GM23338 (cell line): ENCODE results near the gene ZBP1. TPM values are rescaled to one million over a fixed set of nuclear protein-coding genes. Genes with fewer than 3 reads are reported as not detected.

Source experiments
- ATAC-seq: fragments of 200-7000 bp; cut with Tn5 transposase; 3 replicates; pipeline ENCODE4 v1.9.1; 2020
- DNase-seq: peaks from one replicate; pipeline ENCODE4 v3.0.0-alpha.2; 2015; ENCODE audit warnings: low spot score
- H2AFZ ChIP-seq: fragments of 200-600 bp; sonication (generic); 2 replicates; pipeline ENCODE4 v1.8.0; 2016; ENCODE audit warnings: antibody characterized with exemption, mild to moderate bottlenecking, moderate library complexity
- H3F3A ChIP-seq: fragments of 200-600 bp; sonication (generic); replicated peaks from 2 replicates; pipeline ENCODE4 v1.8.0; 2017; ENCODE audit warnings: antibody characterized with exemption, mixed run types, low read depth
- H3K27ac ChIP-seq: fragments of 200-600 bp; sonication (generic); 2 replicates; pipeline ENCODE4 v1.6.1; 2016; ENCODE audit warnings: low read depth
- H3K27me3 ChIP-seq: fragments of 200-600 bp; sonication (generic); 2 replicates; pipeline ENCODE4 v1.8.0; 2016; ENCODE audit warnings: mild to moderate bottlenecking, mixed run types, moderate library complexity; ENCODE audit not compliant: insufficient read depth
- H3K36me3 ChIP-seq: fragments of 200-600 bp; sonication (generic); 2 replicates; pipeline ENCODE4 v1.8.0; 2016; ENCODE audit warnings: mild to moderate bottlenecking; ENCODE audit not compliant: insufficient read depth
- H3K4me1 ChIP-seq: fragments of 200-600 bp; sonication (generic); 2 replicates; pipeline ENCODE4 v1.8.0; 2016; ENCODE audit warnings: mild to moderate bottlenecking, moderate library complexity; ENCODE audit not compliant: insufficient read depth
- H3K4me2 ChIP-seq: fragments of 200-600 bp; sonication (generic); 2 replicates; pipeline ENCODE4 v1.7.1; 2017; ENCODE audit warnings: mixed run types
- H3K4me3 ChIP-seq: fragments of 200-600 bp; sonication (generic); 2 replicates; pipeline ENCODE4 v1.6.1; 2016; ENCODE audit warnings: mixed run types
- H3K79me2 ChIP-seq: fragments of 200-600 bp; sonication (generic); replicated peaks from 2 replicates; pipeline ENCODE4 v1.8.0; 2017; ENCODE audit warnings: mild to moderate bottlenecking; ENCODE audit not compliant: insufficient read depth
- H3K9me2 ChIP-seq: fragments of 200-600 bp; sonication (generic); 2 replicates; pipeline ENCODE4 v1.8.0; 2017; ENCODE audit not compliant: insufficient read depth
- H4K20me1 ChIP-seq: fragments of 200-600 bp; sonication (generic); replicated peaks from 2 replicates; pipeline ENCODE4 v1.8.0; 2017; ENCODE audit warnings: mild to moderate bottlenecking; ENCODE audit not compliant: insufficient read depth
- H3K27ac Mint-ChIP-seq: 2 replicates; pipeline ENCODE4 v1.8.0; 2020; ENCODE audit warnings: inconsistent platforms, mild to moderate bottlenecking, moderate library complexity, mixed read lengths
- H3K27me3 Mint-ChIP-seq: 3 replicates; pipeline ENCODE4 v1.8.0; 2022; ENCODE audit warnings: low read depth, mild to moderate bottlenecking, moderate library complexity, mixed read lengths, inconsistent platforms; ENCODE audit not compliant: insufficient read depth, poor library complexity
- H3K36me3 Mint-ChIP-seq: 3 replicates; pipeline ENCODE4 v1.8.0; 2021; ENCODE audit warnings: low read depth, mild to moderate bottlenecking, inconsistent platforms, moderate library complexity, mixed read lengths
- H3K4me1 Mint-ChIP-seq: 3 replicates; pipeline ENCODE4 v1.8.0; 2020; ENCODE audit warnings: mild to moderate bottlenecking, inconsistent platforms, mixed read lengths
- H3K4me3 Mint-ChIP-seq: 3 replicates; pipeline ENCODE4 v1.8.0; 2021; ENCODE audit warnings: moderate library complexity, mild to moderate bottlenecking, inconsistent platforms, mixed read lengths
- H3K9me3 Mint-ChIP-seq: 3 replicates; pipeline ENCODE4 v1.8.0; 2020; ENCODE audit warnings: moderate library complexity, mild to moderate bottlenecking, inconsistent platforms, mixed read lengths
- CREB1 ChIP-seq: fragments of 250-450 bp; sonication (Bioruptor Pico); IDR thresholded peaks from 2 replicates; pipeline ENCODE4 v1.5.0; 2020; ENCODE audit warnings: low read depth, mild to moderate bottlenecking, moderate library complexity
- ETS1 ChIP-seq: IDR thresholded peaks from 2 replicates; pipeline ENCODE4 v1.6.1; 2016; ENCODE audit warnings: antibody characterized with exemption
- JUNB ChIP-seq: IDR thresholded peaks from one replicate; pipeline ENCODE4 v1.6.1; 2016; ENCODE audit warnings: antibody characterized with exemption; ENCODE audit not compliant: unreplicated experiment
- NANOG ChIP-seq: IDR thresholded peaks from 2 replicates; pipeline ENCODE4 v1.6.1; 2016; ENCODE audit warnings: antibody characterized with exemption, borderline replicate concordance
- POLR2AphosphoS5 ChIP-seq: IDR thresholded peaks from 2 replicates; pipeline ENCODE4 v1.6.1; 2016; ENCODE audit warnings: antibody characterized with exemption, low read depth
- REST ChIP-seq: IDR thresholded peaks from one replicate; pipeline ENCODE4 v1.6.1; 2018; ENCODE audit warnings: antibody characterized with exemption; ENCODE audit not compliant: unreplicated experiment
- ZNF114 ChIP-seq: fragments of 250-450 bp; sonication (Bioruptor Pico); IDR thresholded peaks from 2 replicates; pipeline ENCODE4 v1.5.0; 2020; ENCODE audit warnings: mild to moderate bottlenecking, moderate library complexity
- ZNF331 ChIP-seq: fragments of 250-450 bp; sonication (Bioruptor Pico); IDR thresholded peaks from 2 replicates; pipeline ENCODE4 v1.5.0; 2020; ENCODE audit warnings: low read depth, mild to moderate bottlenecking, moderate library complexity
- ZNF462 ChIP-seq: fragments of 250-450 bp; sonication (Bioruptor Pico); IDR thresholded peaks from 2 replicates; pipeline ENCODE4 v1.5.0; 2020; ENCODE audit warnings: mild to moderate bottlenecking, moderate library complexity
- polyA plus RNA-seq: library from polyadenylated mRNA; unstranded; fragments of >200 nt; fragmentation: Nextera tagmentation; extraction: Ambion mirVana; gene quantifications from 2 replicates; pipeline ENCODE4 v1.2.1, GENCODE V29; 2016
- total RNA-seq: library from RNA; depleted of rRNA; stranded (reverse); fragments of >200 nt; shearing (Covaris generic); gene quantifications from 2 replicates; pipeline ENCODE4 v1.2.3, GENCODE V29; 2014
- TF ChIP-seq, protein P1 (sequence below), 2 experiments: fragments of 200-600 bp in 1 of 2; sonication (generic) in 1 of 2; conservative IDR thresholded peaks; 2 replicates each; pipeline versions ENCODE4 v1.5.1 to v1.6.1; 2016 to 2017; ENCODE audit warnings: antibody characterized with exemption in 2 of 2, low read depth in 2 of 2, mild to moderate bottlenecking in 2 of 2, moderate library complexity in 1 of 2

The ZBP1 gene
- total and polyA plus RNA-seq, 2 experiments from 2014 or later = not detected

- no peaks in the 10 kb centered on the region for H3K36me3 ChIP-seq
- H3K4me2 ChIP-seq = no peak overlapping the region
- H3F3A ChIP-seq = no peaks in the 10 kb centered on the region
- no peak overlapping the region for H3K4me3 Mint-ChIP-seq
- H4K20me1 ChIP-seq = no peaks in the 10 kb centered on the region
- TF ChIP-seq ZNF462 (CRISPR knock-in tag) (no peak), REST (no peak), POLR2AphosphoS5 (no peak), ZNF331 (no peak), JUNB (no peak), ETS1 (no peak), NANOG (no peak), CREB1 (CRISPR knock-in tag) (no peak), ZNF114 (CRISPR knock-in tag) (no peak)
- TF ChIP-seq, protein P1, sequence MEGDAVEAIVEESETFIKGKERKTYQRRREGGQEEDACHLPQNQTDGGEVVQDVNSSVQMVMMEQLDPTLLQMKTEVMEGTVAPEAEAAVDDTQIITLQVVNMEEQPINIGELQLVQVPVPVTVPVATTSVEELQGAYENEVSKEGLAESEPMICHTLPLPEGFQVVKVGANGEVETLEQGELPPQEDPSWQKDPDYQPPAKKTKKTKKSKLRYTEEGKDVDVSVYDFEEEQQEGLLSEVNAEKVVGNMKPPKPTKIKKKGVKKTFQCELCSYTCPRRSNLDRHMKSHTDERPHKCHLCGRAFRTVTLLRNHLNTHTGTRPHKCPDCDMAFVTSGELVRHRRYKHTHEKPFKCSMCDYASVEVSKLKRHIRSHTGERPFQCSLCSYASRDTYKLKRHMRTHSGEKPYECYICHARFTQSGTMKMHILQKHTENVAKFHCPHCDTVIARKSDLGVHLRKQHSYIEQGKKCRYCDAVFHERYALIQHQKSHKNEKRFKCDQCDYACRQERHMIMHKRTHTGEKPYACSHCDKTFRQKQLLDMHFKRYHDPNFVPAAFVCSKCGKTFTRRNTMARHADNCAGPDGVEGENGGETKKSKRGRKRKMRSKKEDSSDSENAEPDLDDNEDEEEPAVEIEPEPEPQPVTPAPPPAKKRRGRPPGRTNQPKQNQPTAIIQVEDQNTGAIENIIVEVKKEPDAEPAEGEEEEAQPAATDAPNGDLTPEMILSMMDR (conservative IDR thresholded peaks at IDR 0.05; ENCODE audit: low read depth in 2 of 2) = no peak
- H3K27ac Mint-ChIP-seq = no peak overlapping the region
- ATAC-seq (no peak), DNase-seq (no peak)
- H3K27me3 ChIP-seq = no peaks in the 10 kb centered on the region
- no peaks in the 10 kb centered on the region for H3K79me2 ChIP-seq
- no peaks in the 10 kb centered on the region; the same call in 2 of the 3 replicates for H3K4me1 Mint-ChIP-seq
- H3K27me3 Mint-ChIP-seq = peaks cover 6% of the 10 kb centered on the region
- no peak overlapping the region for H3K27ac ChIP-seq
- H2AFZ ChIP-seq = no peak overlapping the region
- no peaks in the 10 kb centered on the region; the same call in 2 of the 3 replicates for H3K9me3 Mint-ChIP-seq
- no peak overlapping the region for H3K4me3 ChIP-seq
- 0 out of 2 replicates have a peak, but pooled peaks cover 2% of the 10 kb centered on the region for H3K9me2 ChIP-seq
- H3K36me3 Mint-ChIP-seq = no peaks in the 10 kb centered on the region
- H3K4me1 ChIP-seq = no peaks in the 10 kb centered on the region
These were observed 3.9 kb downstream of the ZBP1 start for GRCh38 chr20:57616143-57616951.
